Brain pericyte (primary cell): Measurements from ENCODE around the gene EMC10.
"Not testable (repeated sequence)": the region's sequence is repeated elsewhere in the genome, so short reads cannot be mapped to it uniquely, and the experiment has no call there.

Experiments used
- DNase-seq: peaks from one replicate; pipeline ENCODE4 v3.0.0-alpha.2; 2012; ENCODE audit warnings: low read depth, low spot score

Gene EMC10

DNA sequence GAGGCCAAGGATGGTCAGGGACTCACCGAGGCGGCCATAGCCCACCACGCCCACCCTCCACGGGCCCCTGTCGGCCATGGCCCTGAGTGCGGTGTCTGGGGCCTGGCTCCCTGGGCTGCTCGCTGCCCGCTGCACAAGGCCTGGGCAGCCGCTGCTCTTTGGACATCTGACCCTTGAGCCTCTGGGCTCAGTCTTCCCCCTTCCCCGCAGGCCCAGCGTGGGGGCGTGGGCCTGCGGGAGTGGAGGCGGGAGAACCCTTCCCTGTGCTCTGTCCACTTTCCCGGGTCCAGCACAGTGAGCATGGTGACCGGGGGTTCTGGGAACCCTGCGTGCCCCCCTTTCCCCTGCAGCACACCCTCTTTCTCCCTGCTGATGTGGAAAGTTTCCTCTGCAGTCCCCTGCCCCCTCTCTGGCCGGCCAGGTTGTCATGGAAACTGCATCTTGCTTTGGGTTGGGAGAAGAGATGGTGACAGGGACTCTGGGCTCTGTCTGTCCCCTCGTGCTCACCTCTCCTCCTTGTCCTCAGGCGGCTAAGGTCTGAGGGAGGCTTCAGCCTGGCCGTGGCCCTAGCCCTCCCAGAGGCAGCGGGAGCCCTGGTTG, 37.5 kb downstream of the EMC10 start, which contains the start of gene ASPDH:
Gene ASPDH (minus strand): TSS at position 168 of the 600 bp plus-strand sequence. CDS start 90 bp downstream, at position 78.
- DNase-seq, result no peak

DNA sequence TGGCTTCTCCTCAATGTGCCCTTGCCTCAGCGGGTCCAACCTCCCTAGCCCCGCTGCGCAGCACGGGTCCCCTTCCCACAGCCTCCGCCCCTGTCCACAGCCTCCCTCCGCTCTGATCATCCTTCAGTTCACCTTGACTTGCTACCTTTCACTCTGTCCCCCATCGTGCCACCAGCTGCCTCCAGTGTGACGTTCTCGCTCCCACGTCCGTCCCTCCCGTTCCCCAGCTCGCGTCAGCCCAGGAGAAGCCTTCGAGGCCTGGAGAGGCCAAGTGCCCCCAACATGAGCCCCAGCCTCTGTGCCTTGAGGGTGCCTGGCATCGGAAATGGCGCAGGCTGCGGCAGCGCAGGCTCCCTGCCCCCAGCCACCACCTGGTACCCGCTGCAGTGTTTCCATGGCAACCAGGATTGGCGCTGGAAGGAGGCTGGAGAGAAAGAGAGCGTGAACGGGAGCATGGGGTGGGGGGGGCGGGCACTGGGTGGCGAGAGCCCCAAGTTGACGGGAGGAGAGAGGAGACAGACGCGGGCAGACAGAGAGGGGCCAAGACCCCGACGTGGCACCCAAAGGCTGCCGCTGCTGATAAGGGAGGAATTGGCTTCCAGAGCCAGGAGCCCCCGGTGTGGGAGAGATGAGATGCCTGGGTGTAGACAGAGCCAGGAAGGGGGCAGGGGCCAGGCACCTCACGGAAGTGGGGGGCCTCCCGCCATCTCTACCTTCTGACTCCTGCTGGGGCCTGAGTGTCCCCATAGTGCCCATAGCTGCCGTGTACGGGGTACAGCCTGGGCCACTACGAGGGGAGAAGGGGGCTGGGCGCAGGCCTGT, 38.2 kb downstream of the EMC10 start:
- no peak for DNase-seq

DNA sequence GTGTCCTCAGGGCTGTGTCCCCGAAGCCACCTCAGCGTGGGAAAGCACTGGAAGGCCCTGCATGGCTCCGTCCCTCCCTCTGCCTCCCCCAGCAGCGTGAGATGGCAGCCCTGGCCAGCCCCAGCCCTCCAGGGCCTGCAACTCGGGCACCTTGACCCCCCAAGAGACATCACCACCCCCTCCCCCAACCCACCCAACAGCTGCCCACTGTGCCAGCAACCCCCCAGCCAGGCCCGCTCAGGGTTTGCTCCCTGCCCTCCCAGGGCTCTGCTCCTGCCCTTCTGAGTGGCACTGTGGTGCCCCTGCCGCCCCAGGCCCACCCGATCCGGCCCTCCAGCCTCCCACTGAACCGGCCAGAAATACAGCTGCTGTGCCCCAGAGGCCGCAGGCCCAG, 38.9 kb downstream of the EMC10 start:
- no peak for DNase-seq

DNA sequence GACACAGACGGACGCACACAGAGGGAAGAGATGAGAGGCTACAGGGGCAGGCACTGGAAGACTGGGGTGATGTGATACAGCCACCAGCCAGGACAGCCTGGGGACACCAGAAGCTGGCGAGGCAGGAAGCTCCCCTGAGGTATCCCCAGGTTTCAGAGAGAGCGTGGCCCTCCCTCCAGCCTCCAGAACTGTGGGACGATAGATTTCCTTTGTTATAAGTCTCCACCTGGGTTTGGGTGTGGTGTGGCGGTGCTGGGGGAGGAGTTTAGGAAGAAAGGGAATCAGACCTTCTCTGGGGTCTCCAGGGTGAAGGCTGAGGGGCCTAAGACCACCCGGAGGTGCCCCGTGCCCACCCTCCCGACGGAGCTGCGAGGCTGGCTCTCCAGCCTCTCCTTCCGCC, 40.1 kb downstream of the EMC10 start:
- no peak for DNase-seq

DNA sequence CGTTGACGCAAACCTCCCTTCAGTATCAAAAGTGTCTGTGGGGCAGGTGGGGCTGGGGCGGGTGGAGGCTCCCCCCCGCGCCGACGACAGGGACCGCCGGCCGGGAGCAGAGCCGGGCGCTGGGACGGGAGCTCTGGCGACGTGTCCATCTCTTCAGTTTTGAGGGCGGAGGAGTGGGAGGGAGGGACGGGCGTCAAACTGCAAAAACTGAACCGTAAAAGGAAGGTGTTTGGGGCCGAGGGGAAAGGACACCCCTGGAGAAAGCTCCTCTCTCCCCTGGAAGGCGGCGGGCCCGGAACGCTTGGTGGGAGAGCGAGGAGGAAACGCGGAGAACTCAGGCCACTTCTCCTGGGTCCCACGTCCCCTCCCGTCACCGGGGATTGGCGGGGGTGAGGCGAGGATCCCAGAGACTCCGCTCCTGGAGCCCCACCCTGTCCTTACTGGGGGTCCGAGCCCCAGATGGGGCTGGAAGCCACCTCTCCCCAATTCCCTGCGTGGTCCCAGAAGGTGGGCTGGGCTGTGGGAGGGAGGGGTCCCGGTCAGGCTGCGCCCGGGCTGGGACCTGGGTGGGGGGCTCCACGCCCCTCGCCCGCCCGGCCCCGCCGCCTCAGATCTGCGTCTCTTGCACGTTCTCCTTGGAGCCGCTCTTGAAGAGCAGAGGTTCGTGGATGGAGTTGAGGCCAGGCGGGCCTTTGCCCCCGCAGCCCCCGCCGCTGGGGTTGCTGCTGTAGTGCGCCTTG, 40.8 kb downstream of the EMC10 start:
- DNase-seq, result no peak

DNA sequence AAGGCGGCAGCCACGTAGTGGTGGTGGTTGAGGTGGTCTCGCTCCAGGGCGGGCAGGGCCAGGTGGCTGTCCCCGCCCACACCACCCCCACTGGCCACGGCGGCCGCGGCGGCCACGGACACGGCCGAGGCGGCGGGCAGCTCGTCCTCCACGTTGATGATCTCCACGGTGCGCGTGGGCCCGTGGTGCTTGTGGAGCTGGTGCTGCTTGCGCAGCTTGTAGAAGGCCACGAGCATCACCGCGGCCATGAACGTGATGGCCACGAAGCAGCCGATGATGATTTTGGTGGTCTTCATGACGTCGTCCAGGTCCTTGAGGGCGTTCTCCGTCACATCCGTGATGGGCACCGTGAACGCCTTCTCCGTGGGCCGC, 41.4 kb downstream of the EMC10 start:
- DNase-seq, result no peak

DNA sequence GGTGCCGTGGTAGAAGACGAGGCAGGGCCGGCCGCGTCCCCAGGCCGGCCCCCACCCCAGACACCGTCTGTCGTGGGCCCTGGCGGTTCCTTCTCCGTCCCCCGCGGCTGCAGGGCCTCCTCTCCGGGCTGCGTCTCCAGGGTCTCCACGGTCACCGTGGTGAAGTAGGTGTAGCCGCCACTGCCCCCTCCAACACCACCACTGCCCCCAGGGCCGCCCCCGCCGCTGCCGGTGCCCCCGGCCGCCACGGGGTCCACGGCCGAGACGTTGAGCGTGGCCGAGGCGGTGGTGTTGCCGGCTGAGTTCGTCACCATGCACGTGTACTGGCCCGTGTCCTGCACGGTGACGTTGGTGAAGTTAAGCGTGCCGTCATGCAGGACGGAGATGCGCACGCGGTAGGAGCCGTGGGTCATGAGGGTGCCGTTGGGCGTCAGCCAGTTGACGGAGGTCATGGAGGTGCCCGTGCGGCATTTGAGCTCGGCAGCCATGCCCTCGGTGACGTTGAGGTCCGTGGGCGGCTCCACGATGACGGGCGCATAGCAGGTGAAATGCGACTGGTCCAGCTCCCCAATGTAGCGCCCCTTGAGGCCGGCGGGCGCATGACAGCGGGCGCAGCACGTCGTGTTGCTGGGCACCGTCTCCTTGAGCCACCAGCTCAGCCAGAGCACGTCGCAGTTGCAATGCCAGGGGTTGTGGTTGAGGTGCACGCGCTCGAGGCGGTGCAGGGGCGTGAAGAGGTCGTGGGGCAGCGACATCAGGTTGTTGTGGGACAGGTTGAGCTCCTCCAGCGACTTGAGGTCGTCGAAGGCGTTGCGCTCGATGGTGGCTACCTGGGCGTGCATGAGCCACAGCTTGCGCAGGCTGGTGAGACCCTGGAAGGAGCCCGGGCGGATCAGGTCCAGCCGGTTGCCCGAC, 42.0 kb downstream of the EMC10 start:
- DNase-seq, result no peak

DNA sequence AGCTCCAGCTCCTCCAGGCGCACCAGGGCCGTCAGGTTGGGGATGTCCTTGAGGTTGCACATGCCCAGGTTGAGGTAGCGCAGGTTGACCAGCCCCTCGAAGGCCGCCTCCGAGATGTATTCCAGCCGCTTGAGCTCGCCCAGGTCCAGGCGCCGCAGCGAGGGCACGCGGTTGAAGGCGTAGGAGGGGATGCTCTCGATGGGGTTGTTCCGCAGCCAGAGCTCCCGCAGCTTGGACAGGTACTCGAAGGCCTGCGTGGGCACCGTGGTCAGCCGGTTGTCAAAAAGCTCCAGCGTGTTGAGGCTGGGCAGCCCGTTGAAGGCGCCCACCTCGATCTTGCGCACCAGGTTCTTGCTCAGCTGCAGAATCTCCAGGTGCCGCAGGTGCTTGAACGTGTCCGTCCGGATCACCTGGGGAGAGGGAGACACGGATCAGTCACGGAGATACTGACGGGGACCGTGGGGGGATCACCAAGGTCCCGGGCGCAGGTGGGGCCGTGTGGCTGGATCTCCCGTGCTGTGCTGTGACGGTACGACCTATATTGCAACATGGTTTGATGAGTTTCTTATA, 42.8 kb downstream of the EMC10 start:
- no peak for DNase-seq

DNA sequence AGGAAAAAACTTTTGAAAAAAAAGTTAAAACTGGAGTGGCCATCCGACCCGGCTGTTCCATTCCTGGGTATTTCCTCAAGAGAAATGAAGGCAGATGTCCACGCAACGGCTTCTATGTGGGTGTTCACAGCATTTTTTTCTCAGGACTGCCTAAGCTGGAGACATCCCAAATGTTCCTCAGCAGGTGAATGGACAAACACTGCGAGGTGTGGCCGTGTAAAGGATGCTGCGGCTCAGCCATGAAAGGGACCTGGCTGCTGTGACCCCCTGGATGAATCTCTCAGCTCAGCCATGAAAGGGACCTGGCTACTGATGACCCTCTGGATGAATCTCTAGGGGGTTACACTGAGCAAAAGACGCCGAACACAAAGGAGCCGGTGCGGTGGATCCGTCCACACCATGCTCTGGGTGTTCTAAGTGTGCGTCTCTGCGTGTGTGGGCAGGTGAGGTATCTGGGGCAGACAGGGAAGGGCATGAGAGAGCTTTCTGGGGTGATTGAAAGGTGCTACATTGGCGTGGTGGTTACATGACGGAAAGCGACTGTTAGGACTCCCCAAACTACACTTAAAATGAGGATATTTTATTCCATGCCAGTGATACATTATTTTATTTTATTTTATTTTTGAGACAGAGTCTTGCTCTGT, 44.6 kb downstream of the EMC10 start:
- DNase-seq, result no peak

DNA sequence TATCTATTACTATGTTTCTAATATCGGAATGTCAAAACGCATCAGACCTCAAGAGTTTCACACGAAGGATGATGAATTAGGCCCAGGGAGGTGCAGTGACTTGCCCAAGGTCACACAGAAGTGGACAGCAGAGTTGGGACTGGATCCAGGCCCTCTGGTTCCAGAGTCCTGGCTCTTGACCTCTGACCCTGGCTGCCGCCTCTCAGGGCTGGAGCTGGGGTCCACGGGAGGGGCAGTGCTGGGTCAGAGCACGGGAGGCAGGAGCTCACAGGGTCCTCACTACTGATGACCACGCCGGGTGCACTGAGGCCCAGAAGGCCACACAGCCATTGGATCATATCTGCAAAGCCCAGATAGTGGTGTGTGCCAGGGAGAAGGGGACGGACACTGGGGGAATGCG, 46.6 kb downstream of the EMC10 start:
- no peak for DNase-seq

DNA sequence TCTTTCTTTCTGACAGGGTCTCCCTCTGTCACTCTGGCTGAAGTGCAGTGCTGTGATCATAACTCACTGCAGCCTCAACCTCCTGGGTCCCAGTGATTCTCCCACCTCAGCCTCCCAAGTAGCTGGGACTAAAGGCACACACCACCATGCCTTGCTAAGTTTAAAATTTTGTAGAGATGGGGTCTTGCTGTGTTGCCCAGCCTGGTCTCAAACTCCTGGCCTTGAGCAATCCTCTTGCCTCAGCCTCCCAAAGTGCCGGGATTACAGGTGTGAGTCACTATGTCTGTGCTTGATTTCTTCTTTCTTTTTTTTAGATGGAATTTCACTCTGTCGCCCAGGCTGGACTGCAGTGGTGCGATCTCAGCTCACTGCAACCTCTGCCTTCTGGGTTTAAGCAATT, 51.7 kb downstream of the EMC10 start:
- DNase-seq, result not testable (repeated sequence)

DNA sequence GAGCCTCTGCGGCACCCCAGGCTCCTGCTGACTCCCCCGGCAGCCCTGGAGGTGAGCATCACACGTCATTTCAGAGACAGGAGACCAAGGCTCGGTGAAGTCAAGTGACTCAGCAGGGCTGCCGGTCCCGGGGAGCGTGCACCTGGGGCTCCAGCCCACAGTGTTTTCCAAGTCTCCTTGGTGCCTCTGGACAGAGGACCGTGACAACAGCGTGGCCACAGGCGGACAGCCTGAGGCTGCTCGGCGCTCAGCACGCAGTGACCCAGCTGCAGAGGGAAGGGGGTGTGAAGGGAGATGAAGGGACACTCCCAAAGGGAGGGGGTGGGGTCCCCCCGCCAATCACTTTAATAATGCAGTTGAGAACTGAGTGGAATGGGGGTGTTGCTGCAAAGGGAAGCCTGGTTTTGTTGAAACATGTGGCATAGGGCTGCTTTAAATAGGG, 54.9 kb downstream of the EMC10 start:
- DNase-seq, result no peak

DNA sequence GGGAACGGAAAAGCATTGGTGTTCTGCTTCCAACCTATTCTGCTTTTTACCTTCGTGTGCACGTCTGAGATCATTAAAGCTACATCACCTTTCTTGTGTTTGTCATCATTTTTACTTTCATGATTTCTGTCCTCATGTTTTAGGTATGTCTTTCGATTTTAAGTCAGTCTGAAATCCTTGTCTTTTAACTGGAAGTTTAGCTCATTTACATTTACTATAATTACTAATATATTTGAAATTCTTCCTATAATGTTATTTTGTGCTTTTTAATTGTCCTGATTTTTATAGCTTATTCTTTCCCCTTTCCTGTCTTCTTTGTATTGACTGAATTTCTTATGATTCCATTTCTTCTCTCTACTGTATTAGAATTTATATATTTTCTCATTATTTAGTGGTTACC, 56.6 kb downstream of the EMC10 start:
- DNase-seq, result no peak

DNA sequence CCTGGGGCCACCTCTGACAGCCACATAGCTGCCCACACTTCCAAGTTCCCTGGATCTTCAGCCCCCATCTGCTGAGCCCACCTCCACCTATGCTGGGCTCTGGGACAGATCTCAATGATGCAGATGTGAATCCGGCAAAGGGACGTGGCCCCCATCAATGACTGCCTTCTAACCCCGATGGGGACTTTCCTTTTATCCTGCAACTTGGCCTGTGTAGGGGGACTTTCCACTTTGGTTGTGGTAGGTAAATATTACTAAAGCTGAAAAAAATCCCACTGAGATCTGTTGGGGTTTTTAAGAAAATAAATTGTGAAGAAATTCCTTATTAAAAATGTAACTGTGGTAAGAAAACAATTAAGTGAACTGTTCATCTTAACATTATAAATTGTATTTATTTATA, 58.2 kb downstream of the EMC10 start:
- DNase-seq, result no peak

DNA sequence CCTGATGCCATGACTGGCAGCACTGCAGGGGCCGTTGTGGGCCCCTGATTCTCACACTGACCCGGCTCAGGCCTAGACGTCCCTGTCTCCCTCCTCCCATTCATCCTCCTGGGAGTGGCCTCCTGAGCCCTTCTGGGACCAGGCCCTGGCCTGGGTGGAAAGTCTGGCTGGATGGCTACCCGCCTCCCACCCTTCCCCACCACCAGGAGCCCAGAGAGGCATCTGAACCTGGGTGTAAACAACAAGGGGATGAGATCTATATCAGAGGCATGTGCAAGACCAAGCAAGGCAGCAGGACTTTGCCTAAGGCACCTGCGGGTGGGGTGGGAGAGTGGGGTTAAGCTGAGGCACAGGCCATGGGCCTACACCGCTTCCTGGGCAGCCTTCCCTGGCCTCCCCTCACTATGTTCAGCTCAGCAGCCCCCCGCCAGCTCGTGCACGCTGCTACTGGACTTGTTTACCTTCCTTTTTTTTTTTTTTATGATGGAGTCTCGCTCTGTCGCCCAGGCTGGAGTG, 59.4 kb downstream of the EMC10 start:
- DNase-seq, result no peak

DNA sequence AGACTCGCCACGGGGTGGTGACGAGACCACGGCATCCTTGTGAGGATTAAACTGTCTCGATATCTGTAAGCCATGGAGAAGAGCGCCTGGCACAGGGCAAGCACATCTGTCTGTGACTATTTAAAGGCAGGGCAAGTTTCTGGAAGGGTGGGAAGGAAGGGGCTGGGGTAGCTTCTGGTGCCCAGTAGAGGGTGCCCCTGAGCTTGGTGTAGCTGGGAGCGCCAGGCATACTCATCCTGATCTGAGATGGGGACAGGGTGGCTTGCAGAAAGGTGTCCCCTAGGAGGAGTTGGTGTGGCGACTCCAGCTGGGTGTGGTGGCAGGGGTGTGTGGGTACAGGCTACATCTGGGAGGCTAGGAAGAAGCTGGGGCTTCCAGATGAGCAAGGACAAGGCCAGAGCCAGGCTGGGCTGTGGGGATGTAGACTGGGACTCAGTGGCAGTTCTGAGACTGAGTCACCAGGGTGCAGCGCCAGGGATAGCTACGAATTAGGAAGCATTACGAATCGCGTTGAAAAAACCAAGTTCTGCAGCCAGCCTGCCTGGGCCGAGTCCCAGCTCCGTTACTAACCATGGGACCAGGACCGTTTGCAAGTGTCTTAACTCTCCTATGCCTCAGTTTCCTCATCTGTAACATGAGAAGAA, 60.5 kb downstream of the EMC10 start:
- no peak for DNase-seq

DNA sequence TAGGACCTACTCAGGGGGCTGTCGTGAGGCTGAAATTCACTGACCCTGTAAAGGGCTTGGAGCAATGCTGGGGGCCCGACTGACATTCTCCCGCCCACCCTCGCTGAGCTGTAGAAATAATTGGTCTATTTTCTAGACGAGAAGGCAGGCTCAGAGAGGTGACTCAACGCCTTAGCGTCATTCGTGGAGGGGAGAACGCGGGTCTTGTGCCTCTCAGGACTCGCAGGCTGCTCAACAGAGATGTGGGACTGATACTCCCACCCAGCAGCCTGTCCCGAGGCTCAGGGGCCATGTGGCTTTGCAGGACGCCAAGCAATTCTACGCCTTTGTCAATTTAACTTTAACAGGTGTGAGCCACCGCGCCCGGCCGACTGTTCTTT, 61.0 kb downstream of the EMC10 start:
- DNase-seq, result no peak

DNA sequence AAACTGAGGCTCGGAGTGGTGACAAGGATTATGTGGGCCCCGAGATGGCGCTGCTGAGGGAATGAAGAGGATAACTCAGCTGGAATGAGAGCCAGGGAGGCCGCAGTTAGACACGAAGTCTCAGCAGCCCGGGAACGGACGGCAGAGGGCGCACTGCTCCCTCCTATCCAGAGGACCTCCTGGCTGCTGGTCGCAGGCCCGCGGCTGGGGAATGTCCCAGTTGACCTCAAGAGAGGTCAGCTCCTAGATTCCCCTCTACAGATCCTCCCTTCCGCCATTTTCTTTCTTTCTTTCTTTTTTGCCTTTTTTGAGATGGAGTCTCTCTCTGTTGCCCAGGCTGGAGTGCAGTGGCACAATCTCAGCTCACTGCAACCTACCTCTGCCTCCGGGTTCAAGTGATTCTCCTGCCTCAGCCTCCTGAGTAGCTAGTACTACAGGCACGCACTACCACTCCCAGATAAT, 61.5 kb downstream of the EMC10 start:
- DNase-seq, result no peak
